ENCODE data around the gene FUT2.

- TF ChIP-seq, protein P1, sequence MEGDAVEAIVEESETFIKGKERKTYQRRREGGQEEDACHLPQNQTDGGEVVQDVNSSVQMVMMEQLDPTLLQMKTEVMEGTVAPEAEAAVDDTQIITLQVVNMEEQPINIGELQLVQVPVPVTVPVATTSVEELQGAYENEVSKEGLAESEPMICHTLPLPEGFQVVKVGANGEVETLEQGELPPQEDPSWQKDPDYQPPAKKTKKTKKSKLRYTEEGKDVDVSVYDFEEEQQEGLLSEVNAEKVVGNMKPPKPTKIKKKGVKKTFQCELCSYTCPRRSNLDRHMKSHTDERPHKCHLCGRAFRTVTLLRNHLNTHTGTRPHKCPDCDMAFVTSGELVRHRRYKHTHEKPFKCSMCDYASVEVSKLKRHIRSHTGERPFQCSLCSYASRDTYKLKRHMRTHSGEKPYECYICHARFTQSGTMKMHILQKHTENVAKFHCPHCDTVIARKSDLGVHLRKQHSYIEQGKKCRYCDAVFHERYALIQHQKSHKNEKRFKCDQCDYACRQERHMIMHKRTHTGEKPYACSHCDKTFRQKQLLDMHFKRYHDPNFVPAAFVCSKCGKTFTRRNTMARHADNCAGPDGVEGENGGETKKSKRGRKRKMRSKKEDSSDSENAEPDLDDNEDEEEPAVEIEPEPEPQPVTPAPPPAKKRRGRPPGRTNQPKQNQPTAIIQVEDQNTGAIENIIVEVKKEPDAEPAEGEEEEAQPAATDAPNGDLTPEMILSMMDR (conservative IDR thresholded peaks at IDR 0.05; ENCODE audit: low read length) = no peak
- TF ChIP-seq EZH2phosphoT487 (IDR thresholded peaks at IDR 0.05; ENCODE audit: borderline replicate concordance) = no peak
These were observed 44.6 kb downstream of the FUT2 start, which contains the start of gene RASIP1 for GRCh38 chr19:48740164-48740972.

Data from Loucy (cell line).